PFSK-1 (cell line): ENCODE measurements around the gene MYO7B.

Experiments used
- FOXP2 ChIP-seq: optimal IDR thresholded peaks from 2 replicates; pipeline ENCODE3; 2011; ENCODE audit warnings: borderline replicate concordance, control low read depth, inconsistent platforms; ENCODE audit not compliant: insufficient read depth; ENCODE audit errors: extremely low read length, extremely low read depth
- POLR2AphosphoS5 ChIP-seq: IDR thresholded peaks from 2 replicates; pipeline ENCODE4 v1.6.1; 2012; ENCODE audit warnings: low read depth, mild to moderate bottlenecking, control low read depth, low read length, moderate library complexity
- REST ChIP-seq, 2 experiments: IDR thresholded peaks; 2 replicates each; pipeline versions ENCODE4 v1.6.1 to v1.8.0; 2011 to 2012; ENCODE audit warnings: low read depth in 2 of 2, low read length in 2 of 2, control low read depth in 1 of 2, inconsistent platforms in 1 of 2, mild to moderate bottlenecking in 1 of 2, moderate library complexity in 1 of 2; ENCODE audit not compliant: insufficient read depth in 1 of 2
- SIN3A ChIP-seq: IDR thresholded peaks from 2 replicates; pipeline ENCODE4 v1.6.1; 2012; ENCODE audit warnings: mild to moderate bottlenecking, low read length, moderate library complexity, borderline replicate concordance; ENCODE audit not compliant: insufficient read depth
- TAF1 ChIP-seq: IDR thresholded peaks from 2 replicates; pipeline ENCODE4 v1.6.1; 2012; ENCODE audit warnings: low read length, control low read depth, borderline replicate concordance; ENCODE audit not compliant: insufficient read depth

- TF ChIP-seq TAF1 (no peak), REST (IDR thresholded peaks at IDR 0.05; ENCODE audit: insufficient read depth in 1 of 2, low read depth in 2 of 2, low read length in 2 of 2) (no peak), POLR2AphosphoS5 (no peak), SIN3A (no peak), FOXP2 (no peak)
Measured at GRCh38 chr2:127623388-127624319, 88.2 kb downstream of the MYO7B start.
